ENCODE measurements around the gene ZC3H18.

Gene ZC3H18

GRCh38 chr16:88569985-88570690, at the start of gene ZC3H18:
Gene ZC3H18 (plus strand): TSS chr16:88570403. CDS start chr16:88577124, 6,721 bp downstream.
- DNase-seq (ENCODE audit: low read depth): peak; percentile 92

- no peak for DNase-seq (ENCODE audit: low read depth)
Measured at GRCh38 chr16:88521674-88522073, 48.5 kb upstream of the ZC3H18 start.

GRCh38 chr16:88522276-88522949, 47.8 kb upstream of the ZC3H18 start:
- DNase-seq (ENCODE audit: low read depth): no peak

GRCh38 chr16:88523309-88524161, 46.7 kb upstream of the ZC3H18 start:
- DNase-seq (ENCODE audit: low read depth): no peak

- DNase-seq (ENCODE audit: low read depth): no peak
Measured at GRCh38 chr16:88524274-88524972, 45.8 kb upstream of the ZC3H18 start.

GRCh38 chr16:88524973-88525662, 45.1 kb upstream of the ZC3H18 start:
- DNase-seq (ENCODE audit: low read depth): no peak

- no peak for DNase-seq (ENCODE audit: low read depth)
Measured at GRCh38 chr16:88525663-88525990, 44.6 kb upstream of the ZC3H18 start.

GRCh38 chr16:88526008-88526905, 43.9 kb upstream of the ZC3H18 start:
- DNase-seq (ENCODE audit: low read depth): no peak

GRCh38 chr16:88526906-88527185, 43.4 kb upstream of the ZC3H18 start:
- DNase-seq (ENCODE audit: low read depth): no peak

- peak; percentile 38 for DNase-seq (ENCODE audit: low read depth)
Measured at GRCh38 chr16:88527186-88527936, 42.8 kb upstream of the ZC3H18 start.

GRCh38 chr16:88527937-88528743, 42.1 kb upstream of the ZC3H18 start:
- no peak for DNase-seq (ENCODE audit: low read depth)

GRCh38 chr16:88528902-88529318, 41.3 kb upstream of the ZC3H18 start:
- no peak for DNase-seq (ENCODE audit: low read depth)

GRCh38 chr16:88529596-88529995, 40.6 kb upstream of the ZC3H18 start:
- no peak for DNase-seq (ENCODE audit: low read depth)

- DNase-seq (ENCODE audit: low read depth): no peak
Measured at GRCh38 chr16:88530051-88530857, 39.9 kb upstream of the ZC3H18 start.

GRCh38 chr16:88530858-88531203, 39.4 kb upstream of the ZC3H18 start:
- DNase-seq (ENCODE audit: low read depth): no peak

- DNase-seq (ENCODE audit: low read depth): no peak
Measured at GRCh38 chr16:88531346-88531745, 38.9 kb upstream of the ZC3H18 start.

- DNase-seq (ENCODE audit: low read depth): no peak
Measured at GRCh38 chr16:88531931-88532433, 38.2 kb upstream of the ZC3H18 start.

Measured in stromal cell of bone marrow (primary cell).